PC-3 (cell line): Measurements from ENCODE around the gene COG5. TPM values are rescaled to one million over a fixed set of nuclear protein-coding genes. Genes with fewer than 3 reads are reported as not detected.

Experiments
- ATAC-seq: fragments of 200-7000 bp; cut with Tn5 transposase; 2 replicates; pipeline ENCODE4 v1.9.1; 2020; ENCODE audit warnings: mild to moderate bottlenecking, moderate library complexity
- BruUV-seq: library from RNA; stranded (reverse); fragments of 400-500 nt; replicated peaks from 2 replicates; lab custom pipeline; 2021; lab: Mats Ljungman, UMichigan
- CTCF ChIA-PET: fragments of 300-600 bp; sonication (Branson Sonifier 250); formaldehyde crosslinking; loops from one replicate; lab custom pipeline; 2022; ENCODE audit warnings: antibody characterized with exemption; lab: Charles Lee
- POLR2A ChIA-PET: fragments of 300-600 bp; sonication (Branson Sonifier 250); formaldehyde crosslinking; loops from one replicate; lab custom pipeline; 2022; ENCODE audit warnings: antibody characterized with exemption; ENCODE audit not compliant: unreplicated experiment; lab: Charles Lee
- DNase-seq: peaks from one replicate; pipeline ENCODE4 v3.0.0-alpha.2; 2015
- H2AFZ ChIP-seq: fragments of 300-600 bp; sonication (generic); 2 replicates; pipeline ENCODE4 v1.6.0; 2016; ENCODE audit warnings: antibody characterized with exemption, low read length
- H3F3A ChIP-seq: fragments of 300-600 bp; sonication (generic); one replicate; pipeline ENCODE4 v1.6.0; 2017; ENCODE audit warnings: antibody characterized with exemption, low read length, control low read depth, mild to moderate bottlenecking; ENCODE audit not compliant: unreplicated experiment
- H3K27ac ChIP-seq: fragments of 300-600 bp; sonication (generic); 2 replicates; pipeline ENCODE4 v1.5.1; 2016; ENCODE audit warnings: mild to moderate bottlenecking, low read length
- H3K27me3 ChIP-seq: fragments of 300-600 bp; sonication (generic); 2 replicates; pipeline ENCODE4 v1.6.1; 2016; ENCODE audit warnings: low read length, mixed read lengths
- H3K36me3 ChIP-seq: fragments of 300-600 bp; sonication (generic); 2 replicates; pipeline ENCODE4 v1.6.1; 2016; ENCODE audit warnings: low read depth, mixed run types, low read length, mixed read lengths
- H3K4me1 ChIP-seq: fragments of 300-600 bp; sonication (generic); 2 replicates; pipeline ENCODE4 v1.5.1; 2016; ENCODE audit warnings: low read length; ENCODE audit not compliant: insufficient read depth
- H3K4me2 ChIP-seq: fragments of 300-600 bp; sonication (generic); 2 replicates; pipeline ENCODE4 v1.6.0; 2016; ENCODE audit warnings: low read length
- H3K4me3 ChIP-seq: fragments of 300-600 bp; sonication (generic); 2 replicates; pipeline ENCODE4 v1.5.1; 2016; ENCODE audit warnings: mild to moderate bottlenecking, low read length, mixed read lengths
- H3K79me2 ChIP-seq: fragments of 300-600 bp; sonication (generic); 2 replicates; pipeline ENCODE4 v1.6.1; 2017; ENCODE audit warnings: low read length, mixed read lengths
- H3K9ac ChIP-seq: fragments of 300-600 bp; sonication (generic); 2 replicates; pipeline ENCODE4 v1.6.0; 2016; ENCODE audit warnings: mild to moderate bottlenecking, low read length
- H3K9me2 ChIP-seq: fragments of 300-600 bp; sonication (generic); replicated peaks from 2 replicates; pipeline ENCODE4 v1.6.1; 2016; ENCODE audit warnings: mixed run types, low read length, mixed read lengths
- H3K9me3 ChIP-seq: fragments of 300-600 bp; sonication (generic); 2 replicates; pipeline ENCODE4 v1.6.1; 2016; ENCODE audit warnings: low read length, mixed read lengths
- H4K20me1 ChIP-seq: fragments of 300-600 bp; sonication (generic); 2 replicates; pipeline ENCODE4 v1.6.1; 2016; ENCODE audit warnings: low read length, mixed read lengths
- CTCF ChIP-seq: fragments of 300-600 bp; sonication (generic); conservative IDR thresholded peaks from 2 replicates; pipeline ENCODE4 v1.5.1; 2017; ENCODE audit warnings: antibody characterized with exemption, low read depth, mild to moderate bottlenecking, low read length
- EZH2 ChIP-seq: fragments of 300-600 bp; sonication (generic); IDR thresholded peaks from one replicate; pipeline ENCODE4 v1.6.1; 2017; ENCODE audit warnings: antibody characterized with exemption, mild to moderate bottlenecking, low read length; ENCODE audit not compliant: unreplicated experiment
- EZH2phosphoT487 ChIP-seq: fragments of 300-600 bp; sonication (generic); IDR thresholded peaks from 2 replicates; pipeline ENCODE4 v1.6.1; 2018; ENCODE audit warnings: mild to moderate bottlenecking, antibody characterized with exemption, low read length, borderline replicate concordance
- intact Hi-C: fragments of 100-400 bp; cut with micrococcal nuclease; formaldehyde crosslinking; loops from 2 replicates; pipeline ENCODE4 v1.9.0; 2023
- total RNA-seq: library from RNA; depleted of rRNA; stranded (reverse); fragments of >200 nt; gene quantifications from 2 replicates; pipeline ENCODE4 v1.2.3, GENCODE V29; 2014

The COG5 gene
- total RNA-seq, 1 experiment from 2014 or later: 51.7 TPM

GRCh38 chr7:107597953-107598352 lies 34.2 kb upstream of the COG5 start:
- DNase-seq: no peak
- no TSS peak for BruUV-seq
- peaks cover 14% of the 10 kb centered on the region for H3K36me3 ChIP-seq
- H3K27ac ChIP-seq: no peak overlapping the region
- H3K27me3 ChIP-seq: no peaks in the 10 kb centered on the region
- H3K4me2 ChIP-seq: no peak overlapping the region
- H3F3A ChIP-seq: no peaks in the 10 kb centered on the region
- ChIA-PET POLR2A (interaction anchor here (0.5 to 0.6 kb wide), 2 partner anchors 35 to 48 kb away, joined by 3 to 22 read pairs; no protein-coding TSS in a partner anchor), CTCF (no interaction called here)
- no peaks in the 10 kb centered on the region for H3K79me2 ChIP-seq
- H3K4me3 ChIP-seq: no peak overlapping the region
- no peak overlapping the region for H3K9ac ChIP-seq
- H3K4me1 ChIP-seq: peaks cover 33% of the 10 kb centered on the region
- TF ChIP-seq EZH2: no peak
- TF ChIP-seq EZH2phosphoT487: no peak
- TF ChIP-seq CTCF: no peak
- intact Hi-C loops: loop anchor here (1.0 kb wide), 1 partner anchor 36 kb away; no protein-coding TSS in a partner anchor
- H3K9me3 ChIP-seq: no peaks in the 10 kb centered on the region
- no peaks in the 10 kb centered on the region for H4K20me1 ChIP-seq
- no peak overlapping the region for H2AFZ ChIP-seq
- H3K9me2 ChIP-seq: no peaks in the 10 kb centered on the region
- no peak for ATAC-seq

- Histone ChIP-seq H3K9me2 (no peaks in the 10 kb centered on the region), H3F3A (no peaks in the 10 kb centered on the region), H3K36me3 (peaks cover 14% of the 10 kb centered on the region), H3K4me1 (peaks cover 33% of the 10 kb centered on the region), H2AFZ (no peak overlapping the region), H3K79me2 (no peaks in the 10 kb centered on the region), H3K9ac (no peak overlapping the region), H3K4me2 (no peak overlapping the region), H3K27ac (no peak overlapping the region), H3K27me3 (no peaks in the 10 kb centered on the region), H3K4me3 (no peak overlapping the region), H4K20me1 (no peaks in the 10 kb centered on the region), H3K9me3 (no peaks in the 10 kb centered on the region)
- no TSS peak for BruUV-seq
- ATAC-seq (no peak), DNase-seq (no peak)
- CTCF ChIA-PET: no interaction called here
- intact Hi-C loops: no loop called here
- POLR2A ChIA-PET: interaction anchor here (0.6 kb wide), 1 partner anchor 48 kb away, joined by 3 read pairs; no protein-coding TSS in a partner anchor
- no peak for TF ChIP-seq CTCF
- no peak for TF ChIP-seq EZH2
- no peak for TF ChIP-seq EZH2phosphoT487
Observed at GRCh38 chr7:107597582-107597916, 33.8 kb upstream of the COG5 start.

- Histone ChIP-seq H3K4me2 (0 out of 2 replicates have a peak overlapping the region, but pooled peaks have one; percentile 40), H3K9me3 (no peaks in the 10 kb centered on the region), H3K36me3 (peaks cover 11% of the 10 kb centered on the region), H3K4me1 (peaks cover 33% of the 10 kb centered on the region), H2AFZ (no peak overlapping the region), H3K27ac (no peak overlapping the region), H3K9me2 (no peaks in the 10 kb centered on the region), H3K9ac (no peak overlapping the region), H3F3A (no peaks in the 10 kb centered on the region), H3K27me3 (no peaks in the 10 kb centered on the region), H3K4me3 (no peak overlapping the region), H4K20me1 (no peaks in the 10 kb centered on the region), H3K79me2 (no peaks in the 10 kb centered on the region)
- no peak for DNase-seq
- intact Hi-C loops: no loop called here
- ATAC-seq: no peak
- no peak for TF ChIP-seq EZH2phosphoT487
- TF ChIP-seq CTCF: no peak
- no peak for TF ChIP-seq EZH2
- ChIA-PET CTCF (no interaction called here), POLR2A (interaction anchor here (0.6 kb wide), 1 partner anchor 49 kb away, joined by 3 read pairs; no protein-coding TSS in a partner anchor)
- no TSS peak for BruUV-seq
Observed at GRCh38 chr7:107596881-107597581, 33.3 kb upstream of the COG5 start.
